HFFc6 (cell line): ENCODE results near the gene PSMG4. TPM values are rescaled to one million over a fixed set of nuclear protein-coding genes. Genes with fewer than 3 reads are reported as not detected.
A peak's percentile ranks its signal among the peaks of the same experiment; 100 is the strongest.
"Not testable (repeated sequence)": the region's sequence is repeated elsewhere in the genome, so short reads cannot be mapped to it uniquely, and the experiment has no call there.

Experiments used
- DNase-seq: peaks from one replicate; pipeline ENCODE4 v3.0.0-alpha.2; 2018
- H3K27ac Mint-ChIP-seq: 2 replicates; pipeline ENCODE4 v1.8.0; 2020; ENCODE audit warnings: mild to moderate bottlenecking, mixed read lengths
- H3K27me3 Mint-ChIP-seq: 2 replicates; pipeline ENCODE4 v1.8.0; 2021; ENCODE audit warnings: mild to moderate bottlenecking, moderate library complexity, mixed read lengths; ENCODE audit not compliant: insufficient read depth
- H3K36me3 Mint-ChIP-seq: 2 replicates; pipeline ENCODE4 v1.8.0; 2021; ENCODE audit warnings: low read depth, mixed read lengths
- H3K4me1 Mint-ChIP-seq: 2 replicates; pipeline ENCODE4 v1.8.0; 2020; ENCODE audit warnings: low read depth, mixed read lengths
- H3K4me3 Mint-ChIP-seq: 2 replicates; pipeline ENCODE4 v1.8.0; 2020; ENCODE audit warnings: mild to moderate bottlenecking, moderate library complexity, mixed read lengths
- H3K9me3 Mint-ChIP-seq: 2 replicates; pipeline ENCODE4 v1.8.0; 2020; ENCODE audit warnings: mild to moderate bottlenecking, mixed read lengths
- total RNA-seq, 6 experiments: library from RNA; stranded (reverse); fragmentation: NEBNext Ultra II Directional; extraction: Animal tissue kit (Norgen Biotek cat#: 25700); gene quantifications; 2 replicates in 1 of 6; 3 replicates in 5 of 6; pipeline ENCODE4 v1.2.3, GENCODE V29; 2021
- TF ChIP-seq, protein P1 (sequence below): fragments of 200-600 bp; sonication (generic); IDR thresholded peaks from 2 replicates; pipeline ENCODE4 v1.5.0; 2021; ENCODE audit warnings: antibody characterized with exemption, mild to moderate bottlenecking

Gene PSMG4
- total RNA-seq, 6 experiments from 2014 or later: 14.9 to 20.1 (median 17.6) TPM

DNA sequence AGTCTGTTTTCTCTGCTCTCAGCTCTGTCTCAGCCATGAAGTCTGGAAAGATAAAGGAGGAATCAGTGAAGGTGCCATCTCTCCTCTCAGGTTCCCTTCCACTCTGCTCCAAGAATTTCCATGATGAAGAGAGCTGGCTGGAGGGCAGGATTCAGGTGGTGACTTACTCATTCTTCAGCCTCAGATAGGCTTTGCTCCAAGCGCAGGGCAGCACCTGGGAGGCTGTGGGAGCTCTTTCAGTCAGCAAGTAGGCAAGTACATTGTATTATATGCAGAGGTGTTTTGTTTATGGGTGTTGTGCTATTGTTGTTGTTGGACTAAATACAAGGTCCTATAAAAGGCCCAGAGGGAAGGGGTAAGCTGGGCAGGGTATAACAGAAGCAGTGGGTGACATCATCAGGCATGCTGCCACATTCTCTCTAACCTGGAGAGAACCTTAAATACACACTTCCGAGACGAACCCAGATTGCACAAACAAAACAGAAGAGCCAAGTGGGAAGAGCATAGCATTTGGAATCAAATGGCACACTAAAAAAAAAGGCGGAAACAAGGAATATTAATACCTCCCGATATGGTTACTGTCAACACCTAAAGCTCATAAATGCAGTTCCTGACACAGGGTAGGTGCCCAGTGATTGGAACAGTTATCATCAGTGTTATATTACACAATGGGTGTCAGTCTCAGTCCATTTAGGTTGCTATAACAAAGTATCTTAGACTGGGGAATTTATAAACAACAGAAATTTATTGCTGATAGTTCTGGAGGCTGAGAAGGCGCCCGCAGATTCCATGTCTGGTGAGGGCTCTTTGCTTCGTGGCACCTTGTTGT, 14.5 kb upstream of the PSMG4 start:
- TF ChIP-seq, protein P1, sequence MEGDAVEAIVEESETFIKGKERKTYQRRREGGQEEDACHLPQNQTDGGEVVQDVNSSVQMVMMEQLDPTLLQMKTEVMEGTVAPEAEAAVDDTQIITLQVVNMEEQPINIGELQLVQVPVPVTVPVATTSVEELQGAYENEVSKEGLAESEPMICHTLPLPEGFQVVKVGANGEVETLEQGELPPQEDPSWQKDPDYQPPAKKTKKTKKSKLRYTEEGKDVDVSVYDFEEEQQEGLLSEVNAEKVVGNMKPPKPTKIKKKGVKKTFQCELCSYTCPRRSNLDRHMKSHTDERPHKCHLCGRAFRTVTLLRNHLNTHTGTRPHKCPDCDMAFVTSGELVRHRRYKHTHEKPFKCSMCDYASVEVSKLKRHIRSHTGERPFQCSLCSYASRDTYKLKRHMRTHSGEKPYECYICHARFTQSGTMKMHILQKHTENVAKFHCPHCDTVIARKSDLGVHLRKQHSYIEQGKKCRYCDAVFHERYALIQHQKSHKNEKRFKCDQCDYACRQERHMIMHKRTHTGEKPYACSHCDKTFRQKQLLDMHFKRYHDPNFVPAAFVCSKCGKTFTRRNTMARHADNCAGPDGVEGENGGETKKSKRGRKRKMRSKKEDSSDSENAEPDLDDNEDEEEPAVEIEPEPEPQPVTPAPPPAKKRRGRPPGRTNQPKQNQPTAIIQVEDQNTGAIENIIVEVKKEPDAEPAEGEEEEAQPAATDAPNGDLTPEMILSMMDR: no peak
- H3K27ac Mint-ChIP-seq: no peak overlapping the region
- peaks cover 29% of the 10 kb centered on the region for H3K4me1 Mint-ChIP-seq
- peaks cover 8% of the 10 kb centered on the region for H3K27me3 Mint-ChIP-seq
- no peak for DNase-seq
- H3K9me3 Mint-ChIP-seq: no peaks in the 10 kb centered on the region; the same call in 1 of the 2 replicates
- H3K4me3 Mint-ChIP-seq: no peak overlapping the region
- H3K36me3 Mint-ChIP-seq: peaks cover 6% of the 10 kb centered on the region; the same call in 1 of the 2 replicates

DNA sequence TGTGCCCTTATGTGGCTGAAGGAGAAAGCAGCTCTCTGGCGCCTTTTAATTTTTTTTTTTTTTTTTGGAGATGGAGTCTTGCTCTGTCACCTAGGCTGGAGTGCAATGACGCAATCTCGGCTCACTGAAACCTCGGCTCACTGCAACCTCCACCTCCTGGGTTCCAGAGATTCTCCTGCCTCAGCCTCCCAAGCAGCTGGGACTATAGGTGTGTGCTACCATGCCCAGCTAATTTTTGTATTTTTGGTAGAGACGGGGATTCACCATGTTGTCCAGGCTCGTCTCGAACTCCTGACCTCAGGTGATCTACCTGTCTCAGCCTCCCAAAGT, 13.9 kb upstream of the PSMG4 start:
- H3K27ac Mint-ChIP-seq, H3K4me3 Mint-ChIP-seq, H3K36me3 Mint-ChIP-seq, H3K27me3 Mint-ChIP-seq, H3K9me3 Mint-ChIP-seq, DNase-seq: not testable (repeated sequence)
- H3K4me1 Mint-ChIP-seq: peaks cover 35% of the 10 kb centered on the region

DNA sequence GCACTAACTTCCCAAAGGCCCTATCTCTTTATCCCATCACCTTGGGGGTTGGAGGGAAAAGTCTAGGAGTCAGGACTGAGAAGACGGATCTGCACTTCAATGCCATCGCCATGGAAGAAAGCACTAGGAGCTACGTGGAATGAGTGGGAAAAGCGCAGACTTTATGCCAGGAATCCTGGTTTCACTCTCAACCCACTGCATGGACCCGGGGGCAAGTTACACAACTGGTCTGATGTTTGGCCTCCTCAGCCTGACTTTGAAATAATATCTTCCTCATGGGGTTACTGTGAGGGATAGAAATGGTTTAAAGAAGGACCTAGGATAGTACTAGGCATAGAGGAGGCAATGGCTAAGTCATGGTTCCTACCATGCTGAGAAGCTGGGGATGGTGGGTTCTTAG, 13.5 kb upstream of the PSMG4 start:
- no peak overlapping the region for H3K4me3 Mint-ChIP-seq
- TF ChIP-seq, protein P1: no peak
- no peak for DNase-seq
- H3K36me3 Mint-ChIP-seq: peaks cover 6% of the 10 kb centered on the region; the same call in 1 of the 2 replicates
- H3K27ac Mint-ChIP-seq: no peak overlapping the region
- H3K4me1 Mint-ChIP-seq: peaks cover 35% of the 10 kb centered on the region
- H3K9me3 Mint-ChIP-seq: no peaks in the 10 kb centered on the region; the same call in 1 of the 2 replicates
- H3K27me3 Mint-ChIP-seq: peaks cover 5% of the 10 kb centered on the region

DNA sequence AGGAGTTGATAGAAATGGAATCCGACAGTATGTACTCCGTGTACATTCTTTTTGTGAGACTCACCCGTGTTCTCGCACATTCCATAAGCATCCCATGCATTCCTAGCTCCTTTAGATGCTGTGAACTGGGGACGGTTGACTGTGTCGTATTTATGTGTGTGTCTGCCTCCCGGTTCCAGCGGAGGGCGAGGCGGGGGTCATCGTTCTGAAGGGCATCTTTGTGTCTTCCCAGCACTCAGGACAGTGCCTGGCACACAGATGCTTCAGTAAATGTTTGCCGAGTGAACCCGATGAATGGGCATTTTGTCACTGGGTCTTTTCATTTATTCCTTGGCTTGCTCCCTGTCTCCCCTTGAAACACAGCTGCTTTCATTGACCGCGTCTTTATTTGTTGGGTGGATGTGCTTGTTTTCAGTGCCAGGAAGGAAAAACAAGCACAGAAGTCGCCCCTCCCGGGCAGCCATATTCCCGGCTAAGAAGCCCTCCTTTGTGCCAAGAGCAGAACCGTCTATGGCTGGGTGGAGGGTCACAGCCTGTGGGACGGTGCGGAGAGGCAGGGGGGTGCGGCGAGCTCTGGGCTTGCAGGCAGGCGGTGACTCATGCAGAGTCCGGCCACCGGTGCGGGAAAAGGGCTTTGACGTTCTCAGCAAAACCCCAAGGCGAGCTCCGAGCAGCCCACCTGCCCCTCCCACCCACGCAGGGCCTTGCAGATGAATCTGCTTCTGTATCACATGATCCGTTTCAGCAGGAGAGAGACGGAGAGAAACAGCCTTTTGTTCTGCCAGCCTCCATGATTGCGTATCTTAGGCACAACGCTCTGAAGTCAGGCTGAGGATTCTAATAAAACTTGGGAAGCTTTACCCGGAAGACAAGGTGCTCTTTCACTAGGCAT, 11.2 kb upstream of the PSMG4 start:
- Mint-ChIP-seq H3K9me3 (no peaks in the 10 kb centered on the region; the same call in 1 of the 2 replicates), H3K36me3 (peaks cover 6% of the 10 kb centered on the region; the same call in 1 of the 2 replicates), H3K4me3 (peak overlapping the region; percentile 88), H3K4me1 (peaks cover 50% of the 10 kb centered on the region), H3K27me3 (peaks cover 5% of the 10 kb centered on the region), H3K27ac (peak overlapping the region; percentile 97)
- TF ChIP-seq, protein P1: no peak
- peak; percentile 92 for DNase-seq

DNA sequence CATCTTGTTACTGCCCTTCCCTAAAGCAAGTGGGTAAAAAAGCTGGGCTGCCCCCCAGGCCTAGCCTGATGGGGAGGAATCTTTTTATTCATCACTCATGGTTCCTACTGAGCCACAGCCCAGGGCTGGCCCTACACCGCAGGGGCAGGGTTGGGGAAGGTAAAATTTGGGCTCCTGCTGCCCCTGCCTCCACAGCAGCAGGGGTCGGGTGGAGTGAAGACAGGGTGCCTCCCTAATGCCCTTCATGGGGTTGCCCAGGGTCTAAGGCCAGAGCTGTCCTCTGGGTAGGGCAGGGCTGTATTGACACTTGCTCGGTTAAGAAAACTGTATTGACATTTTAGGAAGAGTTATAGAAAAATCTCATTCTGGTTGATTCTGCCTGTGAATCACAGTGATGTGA, 8.9 kb upstream of the PSMG4 start:
- Mint-ChIP-seq H3K4me3 (peak overlapping the region; percentile 65; the same call in 1 of the 2 replicates), H3K9me3 (peaks cover 7% of the 10 kb centered on the region; the same call in 1 of the 2 replicates), H3K36me3 (peaks cover 7% of the 10 kb centered on the region), H3K27me3 (no peaks in the 10 kb centered on the region; the same call in none of the 2 replicates), H3K4me1 (peaks cover 50% of the 10 kb centered on the region), H3K27ac (no peak overlapping the region)
- DNase-seq: no peak
- TF ChIP-seq, protein P1: no peak
